GM12874 (cell line): ENCODE results near the gene FAM174B.

Source experiments
- TF ChIP-seq, protein P1 (sequence below): IDR thresholded peaks from 2 replicates; pipeline ENCODE4 v1.5.1; 2011; ENCODE audit warnings: low read depth, mild to moderate bottlenecking, control low read depth, low read length, moderate library complexity; ENCODE audit not compliant: insufficient read depth

Gene FAM174B

DNA sequence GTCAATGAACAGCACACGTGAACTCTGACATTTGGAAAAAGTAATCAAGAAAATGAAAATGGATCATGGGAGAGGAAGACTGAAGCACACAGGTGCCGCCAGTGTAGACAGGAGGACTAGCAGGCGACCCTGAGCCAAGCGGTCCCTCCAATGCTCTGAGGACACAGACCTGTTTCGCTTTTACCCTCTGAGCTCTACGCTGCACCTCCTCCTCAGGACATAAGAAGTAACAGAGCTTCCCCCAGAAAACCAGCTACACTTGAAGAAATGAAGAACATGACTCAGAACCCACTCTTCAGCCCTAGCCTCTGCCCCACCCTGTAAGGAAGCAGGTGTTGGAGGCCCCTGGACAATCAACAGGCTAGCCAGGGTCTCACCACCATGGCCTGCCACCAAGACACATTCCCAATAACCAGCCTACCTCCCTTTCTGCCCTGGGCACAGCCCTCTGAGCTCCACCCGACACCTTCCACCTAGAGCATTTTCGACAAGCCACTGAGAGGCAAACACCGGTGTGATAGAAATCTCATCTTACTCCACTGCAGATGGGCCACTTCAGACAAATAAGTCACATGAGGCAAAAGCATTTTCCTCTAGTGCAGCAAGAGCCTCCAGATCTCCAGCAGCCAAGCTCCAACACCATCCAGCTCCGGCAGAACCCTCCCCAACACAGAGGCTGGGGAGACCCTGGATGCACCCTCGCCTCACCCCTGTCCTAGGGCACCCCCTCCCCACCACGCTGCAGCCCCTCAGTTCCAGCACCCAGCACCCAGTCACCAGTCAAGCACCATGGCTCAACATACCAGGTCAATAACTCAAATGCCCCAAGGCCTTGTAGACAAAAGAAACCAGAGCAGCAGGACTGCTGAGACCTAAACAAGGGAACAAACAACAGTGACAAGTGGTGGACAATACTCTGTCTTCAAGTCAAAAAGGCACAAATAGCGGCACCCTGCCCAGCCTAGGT, 11.4 kb downstream of the FAM174B start:
- TF ChIP-seq, protein P1, sequence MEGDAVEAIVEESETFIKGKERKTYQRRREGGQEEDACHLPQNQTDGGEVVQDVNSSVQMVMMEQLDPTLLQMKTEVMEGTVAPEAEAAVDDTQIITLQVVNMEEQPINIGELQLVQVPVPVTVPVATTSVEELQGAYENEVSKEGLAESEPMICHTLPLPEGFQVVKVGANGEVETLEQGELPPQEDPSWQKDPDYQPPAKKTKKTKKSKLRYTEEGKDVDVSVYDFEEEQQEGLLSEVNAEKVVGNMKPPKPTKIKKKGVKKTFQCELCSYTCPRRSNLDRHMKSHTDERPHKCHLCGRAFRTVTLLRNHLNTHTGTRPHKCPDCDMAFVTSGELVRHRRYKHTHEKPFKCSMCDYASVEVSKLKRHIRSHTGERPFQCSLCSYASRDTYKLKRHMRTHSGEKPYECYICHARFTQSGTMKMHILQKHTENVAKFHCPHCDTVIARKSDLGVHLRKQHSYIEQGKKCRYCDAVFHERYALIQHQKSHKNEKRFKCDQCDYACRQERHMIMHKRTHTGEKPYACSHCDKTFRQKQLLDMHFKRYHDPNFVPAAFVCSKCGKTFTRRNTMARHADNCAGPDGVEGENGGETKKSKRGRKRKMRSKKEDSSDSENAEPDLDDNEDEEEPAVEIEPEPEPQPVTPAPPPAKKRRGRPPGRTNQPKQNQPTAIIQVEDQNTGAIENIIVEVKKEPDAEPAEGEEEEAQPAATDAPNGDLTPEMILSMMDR, result no peak

DNA sequence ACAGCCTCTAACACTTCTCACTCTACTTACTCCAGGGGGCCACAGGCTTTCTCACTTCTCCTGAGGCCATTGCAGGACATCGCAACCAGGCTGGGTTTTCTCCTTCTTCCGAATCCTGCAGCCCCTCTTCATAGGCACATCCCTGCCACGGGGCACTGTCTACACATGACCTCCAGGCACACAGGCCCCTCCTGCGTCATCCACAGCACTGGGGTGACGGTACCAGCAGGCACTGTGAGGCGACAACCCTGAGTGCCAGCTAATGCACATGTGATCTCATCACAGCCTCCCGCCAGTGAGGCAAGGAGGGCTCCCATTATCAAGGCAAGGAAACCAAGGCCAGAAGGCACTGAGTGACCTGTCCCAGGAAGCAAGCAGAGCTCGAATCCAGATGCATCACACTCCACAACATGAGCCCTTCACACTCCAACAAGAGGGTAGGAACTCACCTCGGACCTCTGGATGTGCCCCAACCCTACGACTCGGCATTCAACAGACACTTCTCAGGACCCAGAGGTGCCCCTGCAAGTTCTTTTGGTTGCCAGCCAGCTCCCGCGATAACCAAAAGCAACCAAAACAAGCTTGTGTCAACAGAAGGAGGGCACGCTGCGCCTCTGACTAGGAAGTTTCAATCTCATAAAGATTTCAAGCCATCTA, 16.7 kb downstream of the FAM174B start:
- TF ChIP-seq, protein P1, result no peak

DNA sequence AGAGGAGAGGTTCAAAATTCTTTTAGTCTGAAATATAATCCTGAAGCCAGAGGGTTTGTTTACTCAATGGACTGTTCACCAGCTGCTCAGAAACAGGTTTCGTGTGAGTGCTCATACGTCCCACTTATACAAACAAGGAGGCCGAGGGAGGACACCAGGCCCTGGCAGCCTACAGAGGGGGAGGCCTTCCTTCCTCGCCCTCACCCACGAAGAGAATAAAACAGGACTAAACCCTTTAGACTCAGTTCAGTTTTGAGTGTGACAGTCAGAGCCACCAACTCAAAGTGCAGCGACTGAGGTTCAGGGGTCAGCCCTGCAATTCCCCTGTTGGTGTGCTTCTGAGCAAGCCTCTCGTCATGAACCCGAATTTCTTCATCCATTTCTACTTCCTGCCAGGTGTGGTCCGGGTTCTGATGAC, 17.3 kb downstream of the FAM174B start:
- TF ChIP-seq, protein P1, result no peak

DNA sequence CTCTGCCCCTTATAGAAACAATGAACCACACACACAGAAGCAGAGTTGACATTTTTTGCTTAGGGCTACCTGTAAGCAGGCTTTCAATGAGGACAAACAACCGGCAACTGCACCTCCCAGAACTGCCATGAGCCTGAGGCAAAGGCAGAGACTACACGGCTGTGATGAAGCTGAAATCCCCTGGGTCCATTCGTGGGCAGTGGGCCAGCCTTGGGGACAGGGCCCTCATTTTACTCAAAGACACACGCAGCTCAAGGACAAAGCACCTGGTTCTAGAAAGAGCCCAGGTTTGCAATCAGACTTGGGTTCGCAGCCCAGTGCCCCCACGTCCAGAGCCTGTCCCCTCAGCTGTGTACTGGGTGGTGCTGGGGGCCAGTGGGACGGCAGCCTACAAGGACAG, 17.9 kb downstream of the FAM174B start:
- TF ChIP-seq, protein P1, result no peak

DNA sequence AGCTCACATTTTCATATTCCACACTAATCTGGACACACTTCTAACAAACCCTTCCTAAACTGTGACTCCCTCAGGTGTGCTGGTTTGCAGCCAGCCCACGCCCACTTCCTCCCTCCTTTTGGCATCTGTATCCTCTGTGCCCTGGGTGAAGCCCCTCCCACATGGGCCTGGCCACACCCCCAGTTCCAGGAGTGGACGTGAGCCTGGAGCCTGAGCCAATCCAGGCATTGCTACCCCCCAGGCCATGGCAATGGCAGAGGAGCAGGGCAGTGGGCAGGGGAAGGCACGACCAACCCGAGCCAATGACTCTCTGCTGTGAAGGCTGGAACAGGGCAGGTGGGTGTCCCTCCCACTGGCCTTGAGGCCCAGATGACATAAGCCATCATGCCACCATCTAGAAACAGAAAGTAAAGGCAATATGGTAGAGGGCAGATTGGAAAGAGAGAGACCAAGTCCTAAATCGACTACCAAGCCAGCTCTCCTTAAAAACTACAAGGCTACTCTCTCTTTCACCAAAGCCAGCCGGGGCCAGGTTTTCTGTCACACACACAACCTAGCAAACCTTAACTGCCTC, 18.6 kb downstream of the FAM174B start:
- TF ChIP-seq, protein P1, result no peak

DNA sequence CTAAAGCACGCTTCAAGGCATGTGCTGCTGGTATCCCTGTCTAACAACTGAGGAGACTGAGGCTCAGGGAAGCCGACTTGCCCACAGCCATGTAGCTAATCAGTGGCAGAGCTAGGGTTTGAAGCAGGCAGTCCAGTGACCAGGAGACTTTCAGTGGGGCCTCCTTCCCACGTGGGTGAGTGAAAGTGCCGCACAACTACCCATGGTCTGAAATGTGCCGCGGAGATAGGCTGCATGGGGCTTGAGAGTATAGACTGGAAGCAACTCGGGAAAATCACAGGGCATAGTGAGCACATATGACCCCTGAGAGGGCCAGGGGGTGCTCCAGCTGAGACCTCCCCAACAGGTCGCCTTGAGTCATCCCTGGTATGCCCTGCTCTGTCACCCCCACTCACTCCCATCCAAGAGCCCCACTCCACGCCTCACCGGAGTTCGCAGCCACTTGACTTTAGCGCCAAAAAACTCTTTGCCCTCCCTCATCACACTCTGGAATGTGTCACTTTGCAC, 19.1 kb downstream of the FAM174B start:
- TF ChIP-seq, protein P1, result no peak

DNA sequence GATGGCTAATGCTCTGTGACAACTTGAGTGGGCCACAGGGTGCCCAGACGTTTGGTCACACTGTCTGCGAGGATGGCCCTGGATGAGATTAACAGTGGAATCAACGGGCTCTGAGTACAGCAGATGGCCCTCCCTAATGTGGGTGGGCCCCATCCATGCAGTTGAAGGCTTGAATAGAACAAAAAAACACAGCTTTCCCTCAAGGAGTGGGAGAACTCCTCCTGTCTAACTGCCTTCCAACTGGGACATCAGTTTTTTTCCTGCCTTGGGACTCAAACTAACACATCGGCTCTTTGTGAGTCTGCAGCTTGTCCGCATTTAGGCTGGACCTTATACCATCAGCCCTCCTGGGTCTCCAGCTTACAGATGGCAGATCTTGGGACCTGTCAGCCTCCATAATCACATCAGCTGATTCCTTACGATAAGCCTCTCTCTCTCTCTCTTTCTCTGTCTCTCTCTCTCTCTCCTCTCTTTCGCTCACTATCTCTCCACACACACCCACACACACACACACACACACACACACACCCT, 20.8 kb downstream of the FAM174B start:
- TF ChIP-seq, protein P1, result no peak
